Neural crest cell (in vitro differentiated cells): ENCODE measurements around the gene FASN. TPM values are rescaled to one million over a fixed set of nuclear protein-coding genes. Genes with fewer than 3 reads are reported as not detected.
A peak's percentile ranks its signal among the peaks of the same experiment; 100 is the strongest.

ENCODE experiments used
- DNase-seq: peaks from one replicate; pipeline ENCODE4 v3.0.0; 2021; ENCODE audit warnings: low read depth, mixed read lengths, low spot score
- H3K27ac Mint-ChIP-seq: one replicate; pipeline ENCODE4 v1.8.0; 2021; ENCODE audit warnings: mild to moderate bottlenecking, mixed read lengths; ENCODE audit not compliant: unreplicated experiment
- H3K27me3 Mint-ChIP-seq: 2 replicates; pipeline ENCODE4 v1.8.0; 2021; ENCODE audit warnings: low read depth, mild to moderate bottlenecking, mixed read lengths
- H3K36me3 Mint-ChIP-seq: 2 replicates; pipeline ENCODE4 v1.8.0; 2021; ENCODE audit warnings: low read depth, mild to moderate bottlenecking, mixed read lengths
- H3K4me1 Mint-ChIP-seq: 2 replicates; pipeline ENCODE4 v1.8.0; 2021; ENCODE audit warnings: mixed read lengths
- H3K4me3 Mint-ChIP-seq: one replicate; pipeline ENCODE4 v1.8.0; 2021; ENCODE audit warnings: mild to moderate bottlenecking, mixed read lengths
- H3K9me3 Mint-ChIP-seq: 2 replicates; pipeline ENCODE4 v1.8.0; 2021; ENCODE audit warnings: mixed read lengths
- total RNA-seq: library from RNA; stranded (reverse); gene quantifications from 2 replicates; pipeline ENCODE4 v1.2.1, GENCODE V29; 2021
- TF ChIP-seq, protein P1 (sequence below): fragments of 200-600 bp; sonication (generic); conservative IDR thresholded peaks from 2 replicates; pipeline ENCODE4 v1.5.0; 2021; ENCODE audit warnings: antibody characterized with exemption, mild to moderate bottlenecking

Gene FASN
- total RNA-seq, 1 donor from 2014 or later: 839 TPM

DNA sequence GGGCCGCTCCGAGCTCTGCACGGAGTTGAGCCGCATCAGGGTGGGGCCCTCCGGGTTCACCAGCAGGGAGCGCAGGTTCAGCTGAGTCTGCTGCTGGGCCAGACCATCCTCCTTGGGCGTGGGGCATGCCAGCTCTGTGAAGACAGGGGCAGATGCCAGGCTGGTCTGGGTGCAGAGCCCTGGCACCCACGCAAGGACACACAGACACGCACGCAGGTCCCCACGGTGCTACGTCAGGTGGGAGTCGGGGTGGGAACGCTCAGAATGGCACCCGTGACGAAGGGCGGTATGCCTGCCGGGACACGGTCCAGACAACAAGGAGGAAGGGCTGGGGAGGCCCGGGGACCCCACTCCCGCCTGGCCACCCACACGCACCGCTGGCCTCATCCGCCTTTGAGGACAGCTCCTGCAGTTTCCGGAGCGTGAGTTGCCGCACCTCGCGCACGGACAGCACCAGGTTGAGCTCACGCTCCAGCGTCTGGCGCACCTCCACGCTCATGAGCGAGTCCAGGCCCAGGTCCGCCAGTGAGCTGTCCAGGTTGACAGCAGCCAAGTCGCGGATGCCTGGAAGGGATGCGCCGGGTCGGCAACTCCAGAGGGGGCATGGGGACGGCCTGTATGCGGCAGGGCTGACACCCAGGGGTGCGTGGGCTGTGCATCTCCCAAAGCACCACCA, 17.1 kb downstream of the FASN start:
- H3K4me3 Mint-ChIP-seq: no peak overlapping the region
- TF ChIP-seq, protein P1, sequence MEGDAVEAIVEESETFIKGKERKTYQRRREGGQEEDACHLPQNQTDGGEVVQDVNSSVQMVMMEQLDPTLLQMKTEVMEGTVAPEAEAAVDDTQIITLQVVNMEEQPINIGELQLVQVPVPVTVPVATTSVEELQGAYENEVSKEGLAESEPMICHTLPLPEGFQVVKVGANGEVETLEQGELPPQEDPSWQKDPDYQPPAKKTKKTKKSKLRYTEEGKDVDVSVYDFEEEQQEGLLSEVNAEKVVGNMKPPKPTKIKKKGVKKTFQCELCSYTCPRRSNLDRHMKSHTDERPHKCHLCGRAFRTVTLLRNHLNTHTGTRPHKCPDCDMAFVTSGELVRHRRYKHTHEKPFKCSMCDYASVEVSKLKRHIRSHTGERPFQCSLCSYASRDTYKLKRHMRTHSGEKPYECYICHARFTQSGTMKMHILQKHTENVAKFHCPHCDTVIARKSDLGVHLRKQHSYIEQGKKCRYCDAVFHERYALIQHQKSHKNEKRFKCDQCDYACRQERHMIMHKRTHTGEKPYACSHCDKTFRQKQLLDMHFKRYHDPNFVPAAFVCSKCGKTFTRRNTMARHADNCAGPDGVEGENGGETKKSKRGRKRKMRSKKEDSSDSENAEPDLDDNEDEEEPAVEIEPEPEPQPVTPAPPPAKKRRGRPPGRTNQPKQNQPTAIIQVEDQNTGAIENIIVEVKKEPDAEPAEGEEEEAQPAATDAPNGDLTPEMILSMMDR: no peak

DNA sequence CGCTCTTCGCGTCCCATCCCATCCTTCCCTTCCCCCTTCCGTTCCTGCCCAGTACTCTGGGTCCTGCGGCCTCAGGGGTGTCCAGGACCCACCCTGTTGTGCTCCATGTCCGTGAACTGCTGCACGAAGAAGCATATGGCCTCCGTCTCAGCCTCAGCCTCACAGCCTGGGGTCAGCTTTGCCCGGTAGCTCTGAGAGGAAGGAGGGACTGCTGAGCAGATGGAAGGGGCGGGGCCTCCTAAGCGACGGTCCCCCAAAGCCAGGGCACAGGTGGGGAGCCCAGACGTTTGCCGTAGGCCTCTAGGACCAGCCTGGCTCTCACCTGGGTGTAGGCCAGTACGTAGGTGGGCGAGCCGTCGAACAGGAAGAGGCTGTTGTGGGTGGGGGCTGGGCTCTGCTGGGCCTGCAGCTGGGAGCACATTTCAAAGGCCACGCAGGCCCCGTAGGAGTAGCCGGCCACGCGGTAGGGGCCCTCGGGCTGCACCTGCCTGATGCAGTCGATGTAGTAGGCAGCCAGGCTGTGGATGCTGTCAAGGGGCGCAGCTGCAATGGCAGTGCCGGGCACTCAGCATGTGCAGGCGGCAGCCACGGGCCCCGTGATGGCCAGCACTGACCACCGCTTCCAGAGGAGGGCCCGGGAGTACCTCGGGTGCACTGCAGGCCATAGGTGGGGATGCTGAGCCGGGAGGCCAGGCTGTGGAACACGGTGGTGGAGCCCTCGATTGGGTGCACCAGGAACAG, 17.8 kb downstream of the FASN start:
- TF ChIP-seq, protein P1: no peak
- Mint-ChIP-seq H3K27me3 (peaks cover 8% of the 10 kb centered on the region), H3K9me3 (no peaks in the 10 kb centered on the region), H3K36me3 (peaks cover 2% of the 10 kb centered on the region), H3K4me1 (no peaks in the 10 kb centered on the region), H3K4me3 (peak overlapping the region; percentile 47), H3K27ac (no peak overlapping the region)
- no peak for DNase-seq

More for the DNA sequence above, 17.1 kb downstream of the FASN start:
- peaks cover 3% of the 10 kb centered on the region for H3K27me3 Mint-ChIP-seq
- H3K36me3 Mint-ChIP-seq: peaks cover 2% of the 10 kb centered on the region
- no peak overlapping the region for H3K27ac Mint-ChIP-seq
- no peaks in the 10 kb centered on the region for H3K9me3 Mint-ChIP-seq
- no peaks in the 10 kb centered on the region for H3K4me1 Mint-ChIP-seq
- no peak for DNase-seq

- Mint-ChIP-seq H3K27me3 (peaks cover 11% of the 10 kb centered on the region), H3K9me3 (no peaks in the 10 kb centered on the region), H3K36me3 (peaks cover 2% of the 10 kb centered on the region), H3K27ac (peak overlapping the region; percentile 27), H3K4me1 (no peaks in the 10 kb centered on the region), H3K4me3 (no peak overlapping the region)
- no peak for DNase-seq
- TF ChIP-seq, protein P1: no peak
These were observed 18.9 kb downstream of the FASN start for GRCh38 chr17:82079001-82079677.

- H3K9me3 Mint-ChIP-seq: no peaks in the 10 kb centered on the region
- H3K27me3 Mint-ChIP-seq: peaks cover 17% of the 10 kb centered on the region
- DNase-seq: no peak
- H3K36me3 Mint-ChIP-seq: peaks cover 2% of the 10 kb centered on the region
- no peak overlapping the region for H3K4me3 Mint-ChIP-seq
- H3K4me1 Mint-ChIP-seq: no peaks in the 10 kb centered on the region
- H3K27ac Mint-ChIP-seq: no peak overlapping the region
- TF ChIP-seq, protein P1: no peak
These were observed 19.6 kb downstream of the FASN start for GRCh38 chr17:82078433-82078832.

- Mint-ChIP-seq H3K4me3 (peak overlapping the region; percentile 56), H3K27me3 (peaks cover 20% of the 10 kb centered on the region), H3K4me1 (no peaks in the 10 kb centered on the region), H3K36me3 (peaks cover 2% of the 10 kb centered on the region), H3K27ac (no peak overlapping the region), H3K9me3 (no peaks in the 10 kb centered on the region)
- TF ChIP-seq, protein P1: no peak
- DNase-seq: no peak
These were observed 20.2 kb downstream of the FASN start for GRCh38 chr17:82077617-82078358.
